Measurements from ENCODE around the gene PLXNB1. TPM values are rescaled to one million over a fixed set of nuclear protein-coding genes. Genes with fewer than 3 reads are reported as not detected.
"Not testable (repeated sequence)": the region's sequence is repeated elsewhere in the genome, so short reads cannot be mapped to it uniquely, and the experiment has no call there.

The PLXNB1 gene
- total RNA-seq, 1 donor from 2014 or later = 115 TPM

- peaks cover 33% of the 10 kb centered on the region for H3K36me3 Mint-ChIP-seq (ENCODE audit: low read depth)
These were observed 26.1 kb downstream of the PLXNB1 start for GRCh38 chr3:48403533-48404439.

GRCh38 chr3:48402907-48403306 is 27.0 kb downstream of the PLXNB1 start:
- Mint-ChIP-seq H3K36me3 (ENCODE audit: low read depth) (peaks cover 28% of the 10 kb centered on the region), H3K27me3 (ENCODE audit: low read depth) (no peaks in the 10 kb centered on the region), H3K4me1 (ENCODE audit: low read depth) (peaks cover 27% of the 10 kb centered on the region), H3K9me3 (ENCODE audit: low read depth) (no peaks in the 10 kb centered on the region), H3K4me3 (ENCODE audit: unreplicated experiment) (no peak overlapping the region), H3K27ac (ENCODE audit: unreplicated experiment) (peak overlapping the region; percentile 91)
- TF ChIP-seq, protein P1, sequence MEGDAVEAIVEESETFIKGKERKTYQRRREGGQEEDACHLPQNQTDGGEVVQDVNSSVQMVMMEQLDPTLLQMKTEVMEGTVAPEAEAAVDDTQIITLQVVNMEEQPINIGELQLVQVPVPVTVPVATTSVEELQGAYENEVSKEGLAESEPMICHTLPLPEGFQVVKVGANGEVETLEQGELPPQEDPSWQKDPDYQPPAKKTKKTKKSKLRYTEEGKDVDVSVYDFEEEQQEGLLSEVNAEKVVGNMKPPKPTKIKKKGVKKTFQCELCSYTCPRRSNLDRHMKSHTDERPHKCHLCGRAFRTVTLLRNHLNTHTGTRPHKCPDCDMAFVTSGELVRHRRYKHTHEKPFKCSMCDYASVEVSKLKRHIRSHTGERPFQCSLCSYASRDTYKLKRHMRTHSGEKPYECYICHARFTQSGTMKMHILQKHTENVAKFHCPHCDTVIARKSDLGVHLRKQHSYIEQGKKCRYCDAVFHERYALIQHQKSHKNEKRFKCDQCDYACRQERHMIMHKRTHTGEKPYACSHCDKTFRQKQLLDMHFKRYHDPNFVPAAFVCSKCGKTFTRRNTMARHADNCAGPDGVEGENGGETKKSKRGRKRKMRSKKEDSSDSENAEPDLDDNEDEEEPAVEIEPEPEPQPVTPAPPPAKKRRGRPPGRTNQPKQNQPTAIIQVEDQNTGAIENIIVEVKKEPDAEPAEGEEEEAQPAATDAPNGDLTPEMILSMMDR (IDR thresholded peaks at IDR 0.05) = no peak
- DNase-seq (ENCODE audit: low spot score) = no peak

More at GRCh38 chr3:48403533-48404439, 26.1 kb downstream of the PLXNB1 start:
- no peaks in the 10 kb centered on the region for H3K9me3 Mint-ChIP-seq (ENCODE audit: low read depth)
- H3K4me1 Mint-ChIP-seq (ENCODE audit: low read depth) = peaks cover 27% of the 10 kb centered on the region
- H3K27me3 Mint-ChIP-seq (ENCODE audit: low read depth) = no peaks in the 10 kb centered on the region
- H3K27ac Mint-ChIP-seq (ENCODE audit: unreplicated experiment) = no peak overlapping the region
- H3K4me3 Mint-ChIP-seq (ENCODE audit: unreplicated experiment) = no peak overlapping the region
- TF ChIP-seq, protein P1 (IDR thresholded peaks at IDR 0.05) = no peak
- no peak for DNase-seq (ENCODE audit: low spot score)

DNA sequence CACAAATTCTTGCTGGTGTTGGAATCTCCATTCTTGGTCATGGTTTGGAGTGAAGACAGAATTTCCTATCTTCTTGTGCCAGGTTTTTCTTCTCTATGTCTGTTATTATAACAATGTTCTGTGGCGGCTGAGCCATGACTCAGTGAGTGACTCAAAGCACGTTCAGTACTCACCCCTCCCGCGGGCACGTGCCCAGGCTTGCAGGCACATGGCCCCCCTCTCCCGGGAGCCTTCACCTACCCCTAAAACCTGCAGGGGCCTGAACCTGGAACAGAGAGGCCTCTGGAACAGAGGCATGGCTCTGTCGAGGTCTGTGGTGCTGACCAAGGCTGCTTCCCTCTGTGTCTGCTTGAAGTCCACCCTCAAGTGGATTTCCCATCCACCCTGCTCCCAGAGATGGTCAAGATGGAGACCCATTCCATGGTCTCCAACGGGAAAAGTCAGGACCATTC is 27.6 kb downstream of the PLXNB1 start:
- no peaks in the 10 kb centered on the region for H3K9me3 Mint-ChIP-seq (ENCODE audit: low read depth)
- TF ChIP-seq, protein P1 (IDR thresholded peaks at IDR 0.05) = no peak
- peaks cover 24% of the 10 kb centered on the region for H3K36me3 Mint-ChIP-seq (ENCODE audit: low read depth)
- DNase-seq (ENCODE audit: low spot score) = peak; percentile 94
- H3K27ac Mint-ChIP-seq (ENCODE audit: unreplicated experiment) = peak overlapping the region; percentile 91
- peak overlapping the region; percentile 26 for H3K4me3 Mint-ChIP-seq (ENCODE audit: unreplicated experiment)
- H3K4me1 Mint-ChIP-seq (ENCODE audit: low read depth) = peaks cover 27% of the 10 kb centered on the region
- no peaks in the 10 kb centered on the region for H3K27me3 Mint-ChIP-seq (ENCODE audit: low read depth)

DNA sequence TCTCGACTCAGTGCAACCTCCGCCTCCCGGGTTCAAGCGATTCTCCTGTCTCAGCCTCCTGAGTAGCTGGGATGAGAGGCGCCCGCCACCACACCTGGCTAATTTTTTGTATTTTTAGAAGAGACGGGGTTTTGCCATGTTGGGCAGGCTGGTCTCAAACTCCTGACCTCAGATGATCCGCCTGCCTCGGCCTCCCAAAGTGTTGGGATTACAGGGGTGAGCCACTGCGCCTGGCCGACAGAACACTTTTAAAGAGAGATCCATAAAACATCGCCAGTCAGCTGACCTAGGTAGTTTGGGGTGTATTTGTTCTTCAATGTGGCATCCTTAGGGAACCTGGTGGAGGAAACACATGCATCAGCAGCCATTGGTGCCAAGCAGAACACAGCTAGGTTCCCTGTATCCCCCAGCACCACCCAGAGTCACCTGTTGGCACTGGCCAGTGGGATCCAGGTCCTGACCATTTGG is 28.4 kb downstream of the PLXNB1 start:
- not testable (repeated sequence) for H3K27me3 Mint-ChIP-seq (ENCODE audit: low read depth); DNase-seq (ENCODE audit: low spot score); H3K4me3 Mint-ChIP-seq (ENCODE audit: unreplicated experiment); H3K9me3 Mint-ChIP-seq (ENCODE audit: low read depth)
- Mint-ChIP-seq H3K36me3 (ENCODE audit: low read depth) (peaks cover 20% of the 10 kb centered on the region), H3K27ac (ENCODE audit: unreplicated experiment) (peak overlapping the region; percentile 91), H3K4me1 (ENCODE audit: low read depth) (peaks cover 27% of the 10 kb centered on the region)

- DNase-seq (ENCODE audit: low spot score) = no peak
- TF ChIP-seq, protein P1 (IDR thresholded peaks at IDR 0.05) = peak; percentile 95
- Mint-ChIP-seq H3K4me3 (ENCODE audit: unreplicated experiment) (no peak overlapping the region), H3K4me1 (ENCODE audit: low read depth) (peaks cover 27% of the 10 kb centered on the region), H3K27me3 (ENCODE audit: low read depth) (peaks cover under 1% of the 10 kb centered on the region), H3K9me3 (ENCODE audit: low read depth) (no peaks in the 10 kb centered on the region), H3K36me3 (ENCODE audit: low read depth) (peaks cover 15% of the 10 kb centered on the region), H3K27ac (ENCODE audit: unreplicated experiment) (peak overlapping the region; percentile 84)
These were observed 29.0 kb downstream of the PLXNB1 start for GRCh38 chr3:48400824-48401433.
